ENCODE measurements around the gene PHYKPL.

Gene PHYKPL

DNA sequence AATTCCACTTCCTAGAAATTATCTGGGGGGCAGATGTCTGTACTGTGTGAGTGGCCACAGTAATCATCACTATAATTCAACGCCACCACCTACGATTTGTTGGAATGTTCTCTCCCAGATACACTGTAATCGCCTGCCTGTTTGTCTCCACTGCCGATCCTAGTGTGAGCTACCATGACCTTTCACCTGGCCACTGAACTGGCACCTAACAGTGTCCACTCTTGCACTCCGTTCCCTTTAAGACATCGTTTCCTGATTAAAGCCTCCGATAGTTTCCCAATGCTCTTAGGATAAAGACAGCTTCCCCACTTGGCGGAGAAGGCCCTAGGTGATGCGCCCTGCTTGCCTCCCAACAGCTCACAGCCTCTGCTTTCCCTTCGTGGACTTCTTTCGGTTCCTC lies 4.0 kb downstream of the PHYKPL start:
- no peaks in the 10 kb centered on the region for H3K27me3 Mint-ChIP-seq
- H3K4me3 Mint-ChIP-seq: no peak overlapping the region
- H3K27ac Mint-ChIP-seq: no peak overlapping the region
- H3K36me3 Mint-ChIP-seq (ENCODE audit: low read depth): peaks cover 67% of the 10 kb centered on the region
- no peak for ATAC-seq
- no peak for DNase-seq
- H3K9me3 Mint-ChIP-seq: no peaks in the 10 kb centered on the region
- H3K4me1 Mint-ChIP-seq: peaks cover 47% of the 10 kb centered on the region

GRCh38 chr5:178227929-178228328 lies 4.7 kb downstream of the PHYKPL start:
- no peaks in the 10 kb centered on the region for H3K27me3 Mint-ChIP-seq
- H3K4me3 Mint-ChIP-seq: no peak overlapping the region
- DNase-seq (no peak), ATAC-seq (no peak)
- H3K4me1 Mint-ChIP-seq: peaks cover 48% of the 10 kb centered on the region
- peaks cover 71% of the 10 kb centered on the region for H3K36me3 Mint-ChIP-seq (ENCODE audit: low read depth)
- H3K27ac Mint-ChIP-seq: peak overlapping the region; percentile 82
- H3K9me3 Mint-ChIP-seq: no peaks in the 10 kb centered on the region

- no peak for ATAC-seq
- Mint-ChIP-seq H3K27ac (peak overlapping the region; percentile 82), H3K4me1 (peaks cover 48% of the 10 kb centered on the region), H3K4me3 (no peak overlapping the region), H3K9me3 (no peaks in the 10 kb centered on the region), H3K27me3 (no peaks in the 10 kb centered on the region), H3K36me3 (ENCODE audit: low read depth) (peaks cover 71% of the 10 kb centered on the region)
- no peak for DNase-seq
These were observed 5.4 kb downstream of the PHYKPL start for GRCh38 chr5:178227138-178227659.

- Mint-ChIP-seq H3K4me1 (peaks cover 41% of the 10 kb centered on the region), H3K27me3 (no peaks in the 10 kb centered on the region), H3K9me3 (no peaks in the 10 kb centered on the region), H3K36me3 (ENCODE audit: low read depth) (peaks cover 67% of the 10 kb centered on the region), H3K27ac (no peak overlapping the region), H3K4me3 (no peak overlapping the region)
- DNase-seq (no peak), ATAC-seq (no peak)
These were observed 7.4 kb downstream of the PHYKPL start for GRCh38 chr5:178225174-178225573.

- H3K36me3 Mint-ChIP-seq (ENCODE audit: low read depth): peaks cover 63% of the 10 kb centered on the region
- H3K27ac Mint-ChIP-seq: no peak overlapping the region
- no peak for DNase-seq
- peaks cover 33% of the 10 kb centered on the region for H3K4me1 Mint-ChIP-seq
- no peaks in the 10 kb centered on the region for H3K9me3 Mint-ChIP-seq
- H3K27me3 Mint-ChIP-seq: no peaks in the 10 kb centered on the region
- no peak overlapping the region for H3K4me3 Mint-ChIP-seq
- no peak for ATAC-seq
These were observed 8.2 kb downstream of the PHYKPL start for GRCh38 chr5:178224403-178224802.

DNA sequence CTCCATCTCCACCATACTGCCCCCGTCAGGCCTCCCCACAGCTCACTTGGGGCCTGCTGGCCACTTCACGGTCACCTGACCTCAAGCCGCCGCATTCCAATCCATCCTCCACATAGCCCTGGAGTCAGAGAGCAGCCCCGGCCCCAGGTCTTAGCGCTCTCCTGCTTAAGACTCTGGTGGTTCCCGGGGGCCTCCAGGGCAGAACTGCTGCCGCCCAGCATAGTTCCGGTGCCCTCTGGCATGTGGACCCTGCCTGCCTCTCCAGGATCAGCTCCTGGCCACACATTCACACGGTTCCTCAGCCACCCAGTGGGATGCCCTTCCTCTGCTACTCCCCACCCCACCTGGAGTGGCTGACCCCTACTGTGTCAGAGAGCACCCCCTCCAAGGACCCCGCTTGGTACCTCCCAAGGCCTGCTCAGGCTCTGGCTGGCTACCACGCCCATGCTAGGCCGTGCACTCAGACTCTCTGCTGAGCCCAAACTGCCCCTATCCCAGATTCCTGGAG lies 8.7 kb downstream of the PHYKPL start:
- H3K4me1 Mint-ChIP-seq: peaks cover 30% of the 10 kb centered on the region
- peaks cover 61% of the 10 kb centered on the region for H3K36me3 Mint-ChIP-seq (ENCODE audit: low read depth)
- no peak overlapping the region for H3K27ac Mint-ChIP-seq
- no peaks in the 10 kb centered on the region for H3K27me3 Mint-ChIP-seq
- H3K9me3 Mint-ChIP-seq: no peaks in the 10 kb centered on the region
- ATAC-seq (no peak), DNase-seq (no peak)
- H3K4me3 Mint-ChIP-seq: no peak overlapping the region

GRCh38 chr5:178223196-178223773 lies 9.3 kb downstream of the PHYKPL start:
- Mint-ChIP-seq H3K27me3 (no peaks in the 10 kb centered on the region), H3K4me3 (no peak overlapping the region), H3K27ac (peak overlapping the region; percentile 20), H3K4me1 (peaks cover 24% of the 10 kb centered on the region), H3K36me3 (ENCODE audit: low read depth) (peaks cover 62% of the 10 kb centered on the region), H3K9me3 (no peaks in the 10 kb centered on the region)
- ATAC-seq (no peak), DNase-seq (no peak)

DNA sequence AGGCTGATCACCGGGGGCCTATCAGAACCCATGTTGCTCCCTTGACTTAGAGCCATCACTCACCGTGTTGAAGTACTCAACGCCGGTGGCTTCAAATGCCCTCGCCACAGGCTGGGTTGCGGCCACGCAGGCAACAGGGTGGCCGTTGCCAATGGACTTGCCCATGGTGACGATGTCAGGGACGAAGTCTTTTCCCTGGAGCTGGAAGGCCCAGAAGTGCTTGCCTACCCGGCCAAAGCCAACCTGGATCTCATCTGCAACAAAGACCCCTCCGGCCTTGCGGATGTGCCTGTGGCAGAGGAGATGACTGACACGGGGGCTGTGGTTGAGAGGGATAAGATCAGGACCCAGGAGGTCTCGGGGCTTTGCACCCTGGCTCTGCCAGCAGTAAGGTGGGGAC lies 10.3 kb downstream of the PHYKPL start:
- no peak for ATAC-seq
- H3K36me3 Mint-ChIP-seq (ENCODE audit: low read depth): peaks cover 54% of the 10 kb centered on the region
- H3K9me3 Mint-ChIP-seq: no peaks in the 10 kb centered on the region
- no peaks in the 10 kb centered on the region for H3K27me3 Mint-ChIP-seq
- H3K4me1 Mint-ChIP-seq: peaks cover 14% of the 10 kb centered on the region
- no peak overlapping the region for H3K4me3 Mint-ChIP-seq
- no peak for DNase-seq
- H3K27ac Mint-ChIP-seq: no peak overlapping the region

- H3K4me1 Mint-ChIP-seq: peaks cover 13% of the 10 kb centered on the region
- H3K27ac Mint-ChIP-seq: no peak overlapping the region
- H3K4me3 Mint-ChIP-seq: no peak overlapping the region
- DNase-seq: no peak
- no peaks in the 10 kb centered on the region for H3K9me3 Mint-ChIP-seq
- H3K36me3 Mint-ChIP-seq (ENCODE audit: low read depth): peaks cover 54% of the 10 kb centered on the region
- H3K27me3 Mint-ChIP-seq: no peaks in the 10 kb centered on the region
- peak; percentile 9 for ATAC-seq
These were observed 10.7 kb downstream of the PHYKPL start for GRCh38 chr5:178221853-178222252.

- Mint-ChIP-seq H3K27ac (no peak overlapping the region), H3K36me3 (ENCODE audit: low read depth) (peaks cover 55% of the 10 kb centered on the region), H3K4me3 (no peak overlapping the region), H3K4me1 (peaks cover 13% of the 10 kb centered on the region), H3K9me3 (no peaks in the 10 kb centered on the region), H3K27me3 (no peaks in the 10 kb centered on the region)
- DNase-seq (no peak), ATAC-seq (no peak)
These were observed 11.3 kb downstream of the PHYKPL start for GRCh38 chr5:178221282-178221681.

DNA sequence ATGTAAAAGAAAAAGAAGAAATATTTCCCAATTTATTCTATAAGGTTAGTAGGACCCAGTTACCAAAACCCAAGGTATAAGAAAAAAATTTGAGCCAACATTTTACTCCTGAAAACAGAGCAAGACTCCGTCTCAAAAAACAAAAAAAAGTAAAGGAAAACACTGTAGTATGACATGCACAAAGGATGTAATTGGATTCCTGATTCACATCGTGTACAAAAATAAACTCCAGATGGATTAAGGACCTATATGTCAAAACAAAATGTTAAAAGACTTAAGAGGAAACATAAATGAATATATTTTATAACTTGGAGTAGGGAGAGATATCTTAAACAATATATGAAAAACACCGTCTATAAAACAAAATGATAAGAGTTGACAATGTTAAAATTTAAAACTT lies 13.8 kb downstream of the PHYKPL start:
- Mint-ChIP-seq H3K4me3 (no peak overlapping the region), H3K27me3 (no peaks in the 10 kb centered on the region), H3K27ac (no peak overlapping the region), H3K9me3 (no peaks in the 10 kb centered on the region), H3K4me1 (peaks cover 15% of the 10 kb centered on the region), H3K36me3 (ENCODE audit: low read depth) (peaks cover 57% of the 10 kb centered on the region)
- DNase-seq: no peak
- ATAC-seq: no peak

- H3K36me3 Mint-ChIP-seq (ENCODE audit: low read depth): peaks cover 59% of the 10 kb centered on the region
- no peak overlapping the region for H3K27ac Mint-ChIP-seq
- no peak overlapping the region for H3K4me3 Mint-ChIP-seq
- no peaks in the 10 kb centered on the region for H3K27me3 Mint-ChIP-seq
- ATAC-seq (no peak), DNase-seq (no peak)
- peaks cover 16% of the 10 kb centered on the region for H3K4me1 Mint-ChIP-seq
- no peaks in the 10 kb centered on the region for H3K9me3 Mint-ChIP-seq
These were observed 14.3 kb downstream of the PHYKPL start for GRCh38 chr5:178218237-178218776.

DNA sequence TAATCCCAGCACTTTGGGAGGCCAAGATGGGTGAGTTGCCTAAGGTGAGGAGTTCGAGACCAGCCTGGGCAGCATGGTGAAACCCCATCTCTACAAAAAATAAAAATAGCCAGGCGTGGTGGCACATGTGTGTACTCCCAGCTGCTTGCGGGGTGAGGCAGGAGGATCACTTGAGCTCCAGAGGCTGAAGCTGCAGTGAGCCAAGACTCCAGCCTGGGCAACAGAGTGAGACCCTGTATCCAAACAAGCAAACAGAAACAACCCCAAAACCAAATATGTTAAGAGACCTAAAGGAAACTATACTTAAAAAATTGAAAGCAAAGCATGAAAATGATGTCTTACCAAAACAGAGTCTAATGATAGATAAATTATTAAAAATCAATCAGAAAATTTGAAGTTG lies 15.8 kb downstream of the PHYKPL start:
- Mint-ChIP-seq H3K27me3 (no peaks in the 10 kb centered on the region), H3K4me3 (no peak overlapping the region), H3K4me1 (peaks cover 13% of the 10 kb centered on the region), H3K36me3 (ENCODE audit: low read depth) (peaks cover 67% of the 10 kb centered on the region), H3K27ac (peak overlapping the region; percentile 6), H3K9me3 (no peaks in the 10 kb centered on the region)
- ATAC-seq (no peak), DNase-seq (no peak)

DNA sequence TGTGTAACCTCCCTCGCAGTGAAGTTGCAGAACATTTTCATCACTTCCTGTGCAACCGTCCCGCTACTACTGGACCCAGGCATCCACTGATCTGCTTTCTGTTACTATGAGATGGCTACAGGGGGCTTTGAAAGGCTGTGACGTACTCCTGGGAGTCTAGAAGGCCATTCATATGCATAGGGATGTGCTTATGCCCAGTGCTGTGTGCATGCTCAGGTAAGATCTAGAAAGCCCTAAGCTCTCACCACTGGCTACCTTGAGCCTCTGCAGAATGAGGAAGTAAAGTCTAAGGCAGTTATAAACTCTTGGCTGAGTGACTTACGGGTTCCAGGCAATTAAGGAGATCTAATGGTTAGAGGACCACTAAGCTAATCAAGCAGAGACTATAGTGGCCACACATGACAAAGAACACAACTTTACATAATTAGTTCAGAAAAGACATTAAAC lies 16.5 kb downstream of the PHYKPL start:
- Mint-ChIP-seq H3K27me3 (no peaks in the 10 kb centered on the region), H3K4me3 (no peak overlapping the region), H3K4me1 (peaks cover 8% of the 10 kb centered on the region), H3K36me3 (ENCODE audit: low read depth) (peaks cover 68% of the 10 kb centered on the region), H3K27ac (peak overlapping the region; percentile 6), H3K9me3 (no peaks in the 10 kb centered on the region)
- no peak for ATAC-seq
- no peak for DNase-seq

DNA sequence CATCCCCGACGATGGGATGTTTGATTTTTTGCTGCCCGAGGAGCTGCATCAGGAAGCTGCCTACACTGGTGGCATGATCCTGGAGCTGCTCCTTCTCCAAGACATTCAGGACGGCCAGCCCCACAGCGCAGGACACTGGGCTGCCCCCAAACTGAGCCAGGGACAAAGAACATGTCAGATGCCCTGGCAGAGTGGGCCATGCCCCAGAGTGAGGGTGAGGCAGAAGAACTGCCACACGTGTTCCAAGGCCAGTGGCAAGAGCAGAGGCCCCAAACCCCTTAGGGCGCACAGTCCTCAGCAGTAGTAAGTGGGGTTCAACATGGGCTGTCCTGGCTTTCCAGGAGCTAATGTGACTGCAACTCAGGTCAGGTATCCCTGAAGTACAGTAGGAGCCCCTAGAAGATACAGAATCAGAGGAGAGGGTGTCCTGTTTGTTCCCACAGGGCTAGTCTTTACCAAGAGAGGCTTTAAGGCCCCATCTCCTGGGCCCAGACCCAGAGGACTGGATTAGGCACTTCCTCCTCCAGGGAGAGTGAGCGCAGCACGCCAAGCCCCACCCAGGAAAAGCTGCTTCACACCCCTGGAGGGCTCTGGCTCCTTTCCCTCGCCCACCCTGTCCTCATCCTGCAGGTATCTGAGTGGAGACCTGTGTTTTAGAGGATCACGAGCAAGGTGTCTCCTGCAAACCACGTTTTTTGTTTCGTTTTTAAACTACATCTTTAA lies 17.2 kb downstream of the PHYKPL start:
- Mint-ChIP-seq H3K27me3 (no peaks in the 10 kb centered on the region), H3K27ac (peak overlapping the region; percentile 42), H3K4me1 (peaks cover 7% of the 10 kb centered on the region), H3K9me3 (no peaks in the 10 kb centered on the region), H3K4me3 (peak overlapping the region; percentile 42), H3K36me3 (ENCODE audit: low read depth) (peaks cover 70% of the 10 kb centered on the region)
- no peak for ATAC-seq
- DNase-seq: no peak
